HepG2 (cell line): ENCODE results near the gene JPT1. TPM values are rescaled to one million over a fixed set of nuclear protein-coding genes. Genes with fewer than 3 reads are reported as not detected.

Experiments
- ARID2 ChIP-seq: sonication (generic); formaldehyde crosslinking; IDR thresholded peaks from 2 replicates; pipeline ENCODE4 v1.8.1; 2022; ENCODE audit warnings: mild to moderate bottlenecking, missing genetic modification reagents, borderline replicate concordance
- MED1 ChIP-seq: sonication (generic); formaldehyde crosslinking; IDR thresholded peaks from 2 replicates; pipeline ENCODE4 v1.4.0; 2020; ENCODE audit warnings: missing genetic modification reagents
- SAP130 ChIP-seq: IDR thresholded peaks from 2 replicates; pipeline ENCODE4 v1.6.1; 2016; ENCODE audit warnings: low read depth
- TFAP4 ChIP-seq: sonication (generic); IDR thresholded peaks from 2 replicates; pipeline ENCODE4 v1.6.1; 2016; ENCODE audit warnings: low read depth, borderline replicate concordance
- ZHX1 ChIP-seq: sonication (generic); formaldehyde crosslinking; IDR thresholded peaks from 2 replicates; pipeline ENCODE4 v1.8.1; 2022; ENCODE audit warnings: low read depth, mild to moderate bottlenecking, missing genetic modification reagents
- ZNF782 ChIP-seq: sonication (generic); formaldehyde crosslinking; IDR thresholded peaks from 2 replicates; pipeline ENCODE4 v1.4.0; 2020; ENCODE audit warnings: missing genetic modification reagents, mild to moderate bottlenecking, borderline replicate concordance
- polyA plus RNA-seq, 8 experiments: library from polyadenylated mRNA; depleted of rRNA in 3 of 8; stranded (reverse) in 7 of 8; unstranded in 1 of 8; fragments of >200 nt; fragmentation: Illumina TruSeq in 4 of 8; extraction: Trizol in 4 of 8; gene quantifications; 2 replicates each; pipeline versions ENCODE4 v1.2.1 to v1.2.3, GENCODE V29; 2011 to 2016; ENCODE audit warnings: low read depth in 4 of 8, missing spikeins in 1 of 8, mixed read lengths in 1 of 8; ENCODE audit not compliant: insufficient read depth in 1 of 8
- total RNA-seq, 5 experiments: library from RNA; depleted of rRNA; stranded (reverse); fragments of >200 nt; fragmentation: Illumina TruSeq; extraction: Trizol; gene quantifications; 2 replicates each; pipeline ENCODE4 v1.2.3, GENCODE V29; 2016; ENCODE audit warnings: low read depth in 1 of 5
- TF ChIP-seq, protein P1 (sequence below): IDR thresholded peaks from 2 replicates; pipeline ENCODE4 v1.6.1; 2016; ENCODE audit warnings: missing biosample characterization, missing genetic modification reagents, low read depth
- TF ChIP-seq, protein P2 (sequence below): IDR thresholded peaks from 2 replicates; pipeline ENCODE4 v1.6.1; 2016; ENCODE audit warnings: missing compliant biosample characterization, missing genetic modification reagents, borderline replicate concordance
- TF ChIP-seq, protein P3 (sequence below): sonication (generic); formaldehyde crosslinking; IDR thresholded peaks from 2 replicates; pipeline ENCODE4 v1.4.0; 2020; ENCODE audit warnings: missing genetic modification reagents
- TF ChIP-seq, protein P4 (sequence below): IDR thresholded peaks from 2 replicates; pipeline ENCODE4 v1.6.1; 2016; ENCODE audit warnings: low read depth, missing genetic modification reagents, missing compliant biosample characterization

Gene JPT1
- total and polyA plus RNA-seq, 2 of the 13 experiments (the other 11 are each of a cell fraction or from before 2014, with no cell fraction given) = 43.3 to 256 TPM

DNA sequence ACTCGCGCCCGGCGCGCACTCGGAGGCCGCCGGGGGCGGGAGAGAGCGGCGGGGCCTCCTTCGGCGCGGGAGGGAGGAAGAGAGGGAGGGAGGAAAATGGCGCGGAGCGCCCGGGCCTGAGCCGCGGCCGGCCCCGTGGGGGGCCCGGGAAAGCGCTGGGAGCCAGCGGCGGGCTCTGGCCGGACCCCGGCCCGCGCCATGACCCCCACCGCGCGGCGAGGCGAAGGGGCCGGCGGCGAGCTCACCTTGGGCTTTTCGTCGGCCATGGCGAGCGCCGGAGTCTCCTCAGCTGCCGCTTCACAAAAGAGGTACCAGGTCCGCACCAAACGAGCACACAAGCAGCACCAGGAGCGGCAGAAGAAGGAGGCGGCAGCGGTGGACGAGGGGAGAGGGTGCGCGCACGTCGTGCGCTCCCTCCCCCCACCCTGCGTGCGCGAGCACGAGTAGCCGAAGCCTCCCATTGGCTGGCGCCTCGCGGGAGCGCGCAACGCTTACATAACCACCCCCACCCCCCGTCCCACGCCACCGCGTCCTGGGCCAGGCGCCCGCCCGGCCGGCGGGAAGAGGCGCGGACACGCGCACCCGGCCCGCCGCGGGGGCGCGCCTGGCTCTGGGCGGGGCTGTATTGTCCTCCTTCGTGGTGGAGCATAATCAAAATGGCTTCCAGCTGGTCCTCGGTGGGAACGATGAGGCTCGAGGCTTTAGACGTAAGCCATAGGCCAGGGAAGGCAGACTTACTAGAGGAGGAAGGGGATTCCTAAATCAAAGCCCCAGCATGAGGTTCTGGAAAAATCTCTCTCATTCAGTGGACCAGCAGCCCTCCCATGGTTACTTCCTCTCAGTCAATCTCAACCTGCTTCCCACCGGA lies 28.5 kb upstream of the JPT1 start, which contains the start of gene SUMO2 (continued):
- peak; percentile 82; the same call in 1 of the 2 replicates for TF ChIP-seq ZNF782 (CRISPR knock-in tag)
- TF ChIP-seq, protein P1, sequence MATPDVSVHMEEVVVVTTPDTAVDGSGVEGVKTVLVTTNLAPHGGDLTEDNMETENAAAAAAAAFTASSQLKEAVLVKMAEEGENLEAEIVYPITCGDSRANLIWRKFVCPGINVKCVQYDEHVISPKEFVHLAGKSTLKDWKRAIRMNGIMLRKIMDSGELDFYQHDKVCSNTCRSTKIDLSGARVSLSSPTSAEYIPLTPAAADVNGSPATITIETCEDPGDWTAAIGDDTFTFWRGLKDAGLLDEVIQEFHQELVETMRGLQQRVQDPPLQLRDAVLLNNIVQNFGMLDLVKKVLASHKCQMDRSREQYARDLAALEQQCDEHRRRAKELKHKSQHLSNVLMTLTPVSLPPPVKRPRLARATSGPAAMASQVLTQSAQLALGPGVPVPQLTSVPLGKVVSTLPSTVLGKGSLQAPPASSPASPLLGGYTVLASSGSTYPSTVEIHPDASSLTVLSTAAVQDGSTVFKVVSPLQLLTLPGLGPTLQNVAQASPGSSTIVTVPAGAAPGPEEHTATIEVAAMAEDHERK (CRISPR knock-in tag) = peak; percentile 96
- peak; percentile 74 for TF ChIP-seq SAP130 (CRISPR knock-in tag)
- TF ChIP-seq, protein P2, sequence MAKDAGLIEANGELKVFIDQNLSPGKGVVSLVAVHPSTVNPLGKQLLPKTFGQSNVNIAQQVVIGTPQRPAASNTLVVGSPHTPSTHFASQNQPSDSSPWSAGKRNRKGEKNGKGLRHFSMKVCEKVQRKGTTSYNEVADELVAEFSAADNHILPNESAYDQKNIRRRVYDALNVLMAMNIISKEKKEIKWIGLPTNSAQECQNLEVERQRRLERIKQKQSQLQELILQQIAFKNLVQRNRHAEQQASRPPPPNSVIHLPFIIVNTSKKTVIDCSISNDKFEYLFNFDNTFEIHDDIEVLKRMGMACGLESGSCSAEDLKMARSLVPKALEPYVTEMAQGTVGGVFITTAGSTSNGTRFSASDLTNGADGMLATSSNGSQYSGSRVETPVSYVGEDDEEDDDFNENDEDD (CRISPR knock-in tag) = peak; percentile 71
- no peak for TF ChIP-seq ARID2 (CRISPR knock-in tag)
- TF ChIP-seq MED1 = peak; percentile 66
- TF ChIP-seq, protein P3, sequence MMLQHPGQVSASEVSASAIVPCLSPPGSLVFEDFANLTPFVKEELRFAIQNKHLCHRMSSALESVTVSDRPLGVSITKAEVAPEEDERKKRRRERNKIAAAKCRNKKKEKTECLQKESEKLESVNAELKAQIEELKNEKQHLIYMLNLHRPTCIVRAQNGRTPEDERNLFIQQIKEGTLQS (CRISPR knock-in tag) = peak; percentile 42; the same call in 1 of the 2 replicates
- peak; percentile 15; the same call in 1 of the 2 replicates for TF ChIP-seq TFAP4
- TF ChIP-seq, protein P4, sequence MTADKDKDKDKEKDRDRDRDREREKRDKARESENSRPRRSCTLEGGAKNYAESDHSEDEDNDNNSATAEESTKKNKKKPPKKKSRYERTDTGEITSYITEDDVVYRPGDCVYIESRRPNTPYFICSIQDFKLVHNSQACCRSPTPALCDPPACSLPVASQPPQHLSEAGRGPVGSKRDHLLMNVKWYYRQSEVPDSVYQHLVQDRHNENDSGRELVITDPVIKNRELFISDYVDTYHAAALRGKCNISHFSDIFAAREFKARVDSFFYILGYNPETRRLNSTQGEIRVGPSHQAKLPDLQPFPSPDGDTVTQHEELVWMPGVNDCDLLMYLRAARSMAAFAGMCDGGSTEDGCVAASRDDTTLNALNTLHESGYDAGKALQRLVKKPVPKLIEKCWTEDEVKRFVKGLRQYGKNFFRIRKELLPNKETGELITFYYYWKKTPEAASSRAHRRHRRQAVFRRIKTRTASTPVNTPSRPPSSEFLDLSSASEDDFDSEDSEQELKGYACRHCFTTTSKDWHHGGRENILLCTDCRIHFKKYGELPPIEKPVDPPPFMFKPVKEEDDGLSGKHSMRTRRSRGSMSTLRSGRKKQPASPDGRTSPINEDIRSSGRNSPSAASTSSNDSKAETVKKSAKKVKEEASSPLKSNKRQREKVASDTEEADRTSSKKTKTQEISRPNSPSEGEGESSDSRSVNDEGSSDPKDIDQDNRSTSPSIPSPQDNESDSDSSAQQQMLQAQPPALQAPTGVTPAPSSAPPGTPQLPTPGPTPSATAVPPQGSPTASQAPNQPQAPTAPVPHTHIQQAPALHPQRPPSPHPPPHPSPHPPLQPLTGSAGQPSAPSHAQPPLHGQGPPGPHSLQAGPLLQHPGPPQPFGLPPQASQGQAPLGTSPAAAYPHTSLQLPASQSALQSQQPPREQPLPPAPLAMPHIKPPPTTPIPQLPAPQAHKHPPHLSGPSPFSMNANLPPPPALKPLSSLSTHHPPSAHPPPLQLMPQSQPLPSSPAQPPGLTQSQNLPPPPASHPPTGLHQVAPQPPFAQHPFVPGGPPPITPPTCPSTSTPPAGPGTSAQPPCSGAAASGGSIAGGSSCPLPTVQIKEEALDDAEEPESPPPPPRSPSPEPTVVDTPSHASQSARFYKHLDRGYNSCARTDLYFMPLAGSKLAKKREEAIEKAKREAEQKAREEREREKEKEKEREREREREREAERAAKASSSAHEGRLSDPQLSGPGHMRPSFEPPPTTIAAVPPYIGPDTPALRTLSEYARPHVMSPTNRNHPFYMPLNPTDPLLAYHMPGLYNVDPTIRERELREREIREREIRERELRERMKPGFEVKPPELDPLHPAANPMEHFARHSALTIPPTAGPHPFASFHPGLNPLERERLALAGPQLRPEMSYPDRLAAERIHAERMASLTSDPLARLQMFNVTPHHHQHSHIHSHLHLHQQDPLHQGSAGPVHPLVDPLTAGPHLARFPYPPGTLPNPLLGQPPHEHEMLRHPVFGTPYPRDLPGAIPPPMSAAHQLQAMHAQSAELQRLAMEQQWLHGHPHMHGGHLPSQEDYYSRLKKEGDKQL (CRISPR knock-in tag) = no peak
- 0 out of 2 replicates have a peak, but pooled peaks have one; percentile 20 for TF ChIP-seq ZHX1
